HG03135 (cell line): ENCODE results near the gene GJB1.

Experiments
- ATAC-seq: cut with Tn5 transposase; IDR thresholded peaks from one replicate; pipeline ENCODE4 v1.9.1; 2021; ENCODE audit warnings: mild to moderate bottlenecking, moderate library complexity; ENCODE audit not compliant: unreplicated experiment

The GJB1 gene

DNA sequence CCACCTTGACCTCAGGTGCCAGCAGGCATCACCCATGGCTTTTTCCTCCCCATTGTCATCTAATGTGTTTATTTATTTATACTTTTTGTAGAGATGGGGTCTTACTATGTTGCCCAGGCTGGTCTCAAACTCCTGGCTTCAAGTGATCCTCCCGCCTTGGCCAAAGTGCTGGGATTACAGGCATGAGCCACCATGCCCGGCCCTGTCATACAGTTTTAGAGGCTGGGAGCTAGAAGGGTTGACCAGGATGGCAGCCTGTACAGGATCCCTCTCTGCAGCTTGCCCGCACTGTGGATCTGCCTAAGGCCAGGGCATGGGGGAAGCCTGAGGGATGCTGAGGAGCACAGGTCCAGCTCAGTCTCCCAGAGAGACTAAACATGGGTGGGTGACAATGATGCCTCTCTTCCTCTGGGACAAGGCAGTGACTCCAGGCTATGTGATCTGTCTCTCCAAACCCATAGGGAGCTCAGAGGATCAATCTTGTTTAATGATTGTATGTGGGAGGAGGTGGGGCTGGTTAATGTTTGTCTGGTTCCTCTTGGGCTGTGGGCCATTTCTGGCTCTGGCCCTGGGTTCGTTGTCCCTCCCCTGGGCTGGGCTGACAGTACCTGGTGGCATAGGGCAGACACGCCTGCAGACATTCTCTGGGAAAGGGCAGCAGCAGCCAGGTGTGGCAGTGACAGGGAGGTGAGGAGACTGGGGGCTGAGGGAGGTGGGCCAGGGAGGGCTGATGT lies 8.3 kb upstream of the GJB1 start:
- no peak for ATAC-seq

DNA sequence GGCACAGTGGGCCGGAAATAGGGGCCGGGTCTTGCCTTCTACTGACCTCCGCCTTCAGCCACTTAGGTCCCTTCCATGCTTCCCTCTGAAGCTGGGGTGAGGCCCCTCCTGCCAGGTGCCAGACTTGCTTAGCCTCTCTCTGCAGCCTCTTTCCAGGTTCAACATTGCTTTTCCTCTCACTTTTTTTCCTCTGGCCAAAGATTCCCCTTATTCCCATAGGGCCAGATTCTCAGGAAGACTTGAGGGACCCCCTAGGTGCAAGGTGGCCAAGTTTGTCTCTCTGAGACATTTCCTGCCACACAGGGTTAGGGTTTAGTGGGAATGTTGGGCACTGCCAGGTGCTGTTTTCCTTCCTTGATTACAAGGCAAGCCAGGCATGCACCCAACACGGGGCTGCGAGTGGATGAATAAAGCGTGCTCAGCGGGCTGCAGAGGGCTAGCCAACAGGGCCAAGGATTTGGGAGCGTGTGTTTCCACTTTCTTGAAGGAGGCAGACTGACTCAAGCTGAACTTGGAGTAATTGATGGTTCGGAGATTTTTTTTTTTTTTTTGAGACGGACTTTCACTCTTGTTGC lies 7.6 kb upstream of the GJB1 start:
- ATAC-seq = no peak

DNA sequence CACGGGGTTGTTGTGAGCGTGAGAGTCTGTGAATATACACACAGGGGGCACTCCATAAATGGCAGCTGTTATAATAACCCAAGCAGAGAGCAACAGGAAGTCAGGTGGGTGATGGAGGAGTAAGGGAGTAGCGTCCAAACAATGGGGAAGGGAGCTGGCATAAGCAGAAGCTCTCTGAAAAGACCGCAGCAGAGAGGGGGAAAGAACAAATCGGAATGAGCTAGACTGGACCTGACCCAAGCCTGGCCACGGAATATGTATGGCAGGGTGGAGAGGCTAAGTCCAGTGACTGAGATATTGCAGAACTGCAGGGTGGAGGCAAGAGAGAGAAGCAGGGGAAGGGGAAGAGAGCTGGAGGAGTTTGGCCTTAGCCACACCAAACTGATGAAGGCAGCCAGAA lies 6.5 kb upstream of the GJB1 start:
- no peak for ATAC-seq

DNA sequence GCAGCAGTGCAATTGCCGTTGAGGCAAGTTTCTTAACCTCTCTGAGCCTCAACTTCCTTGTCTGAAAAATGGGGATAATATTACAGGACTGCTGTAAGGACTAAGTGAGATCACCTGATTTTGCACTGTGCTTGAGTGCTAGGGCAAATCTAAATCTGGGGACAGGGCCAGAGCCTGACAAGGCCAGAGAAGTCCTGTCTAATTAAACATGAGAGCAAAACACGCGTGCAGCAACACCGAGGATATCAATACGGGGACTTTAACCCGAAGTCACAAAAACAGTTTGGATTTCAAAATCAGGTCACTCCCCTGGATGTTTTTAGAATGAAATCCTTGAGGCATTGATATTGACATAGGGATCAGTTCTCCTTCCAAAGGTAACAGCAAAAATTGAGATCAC lies 5.7 kb upstream of the GJB1 start:
- ATAC-seq = no peak

DNA sequence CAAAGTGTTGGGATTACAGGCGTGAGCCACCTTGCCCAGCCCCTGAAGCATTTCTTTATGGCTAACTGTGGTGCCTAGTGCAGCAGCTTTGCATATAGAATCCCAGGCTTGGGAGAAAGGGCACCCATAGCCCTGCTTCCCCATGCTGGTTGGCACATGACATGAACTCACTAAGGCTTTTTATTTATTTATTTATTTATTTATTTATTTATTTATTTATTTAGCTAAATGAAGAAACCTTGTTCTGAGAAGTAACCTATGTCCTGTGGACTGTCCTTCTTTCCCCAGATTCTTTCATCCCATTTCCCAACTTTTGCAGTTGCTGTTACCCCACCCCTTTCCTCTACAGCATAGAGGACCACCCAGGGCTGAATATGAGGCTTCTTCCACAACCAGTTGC lies 1.9 kb upstream of the GJB1 start:
- no peak for ATAC-seq

DNA sequence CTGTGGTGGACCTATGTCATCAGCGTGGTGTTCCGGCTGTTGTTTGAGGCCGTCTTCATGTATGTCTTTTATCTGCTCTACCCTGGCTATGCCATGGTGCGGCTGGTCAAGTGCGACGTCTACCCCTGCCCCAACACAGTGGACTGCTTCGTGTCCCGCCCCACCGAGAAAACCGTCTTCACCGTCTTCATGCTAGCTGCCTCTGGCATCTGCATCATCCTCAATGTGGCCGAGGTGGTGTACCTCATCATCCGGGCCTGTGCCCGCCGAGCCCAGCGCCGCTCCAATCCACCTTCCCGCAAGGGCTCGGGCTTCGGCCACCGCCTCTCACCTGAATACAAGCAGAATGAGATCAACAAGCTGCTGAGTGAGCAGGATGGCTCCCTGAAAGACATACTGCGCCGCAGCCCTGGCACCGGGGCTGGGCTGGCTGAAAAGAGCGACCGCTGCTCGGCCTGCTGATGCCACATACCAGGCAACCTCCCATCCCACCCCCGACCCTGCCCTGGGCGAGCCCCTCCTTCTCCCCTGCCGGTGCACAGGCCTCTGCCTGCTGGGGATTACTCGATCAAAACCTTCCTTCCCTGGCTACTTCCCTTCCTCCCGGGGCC lies 1.2 kb downstream of the GJB1 start:
- ATAC-seq = no peak

DNA sequence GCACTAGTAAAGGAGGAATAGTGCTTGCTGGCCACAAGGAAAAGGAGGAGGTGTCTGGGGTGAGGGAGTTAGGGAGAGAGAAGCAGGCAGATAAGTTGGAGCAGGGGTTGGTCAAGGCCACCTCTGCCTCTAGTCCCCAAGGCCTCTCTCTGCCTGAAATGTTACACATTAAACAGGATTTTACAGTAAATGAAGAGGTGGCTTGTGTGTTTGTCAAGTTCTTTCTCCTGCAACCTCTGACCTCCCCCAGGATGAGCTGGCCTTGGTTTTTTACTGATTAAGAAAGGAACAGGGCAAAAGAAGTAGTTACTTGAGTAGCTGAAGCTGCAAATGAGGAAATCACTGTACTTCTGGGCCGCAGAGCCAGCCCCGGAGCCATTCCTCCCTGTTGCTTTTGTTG lies 2.0 kb downstream of the GJB1 start:
- no peak for ATAC-seq

DNA sequence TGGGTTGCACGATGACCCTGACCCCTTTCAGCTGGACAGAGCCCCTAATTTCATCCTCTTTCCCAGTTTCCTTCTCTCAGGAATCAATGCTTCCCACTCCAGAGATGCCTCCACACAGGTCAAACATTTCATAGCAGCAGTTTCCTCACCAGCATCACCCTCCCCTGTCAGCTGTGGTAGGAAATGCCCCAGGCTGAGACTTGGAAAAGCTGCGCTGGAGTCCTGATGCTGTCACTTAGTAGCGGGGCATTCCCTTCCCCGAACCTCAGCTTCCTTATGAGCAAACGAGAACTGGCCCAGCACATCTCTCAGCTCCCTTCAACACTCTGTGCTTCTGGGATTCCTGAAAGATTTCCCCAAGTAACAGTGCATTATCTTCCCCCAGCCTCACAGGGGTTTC lies 2.7 kb downstream of the GJB1 start:
- ATAC-seq = no peak

DNA sequence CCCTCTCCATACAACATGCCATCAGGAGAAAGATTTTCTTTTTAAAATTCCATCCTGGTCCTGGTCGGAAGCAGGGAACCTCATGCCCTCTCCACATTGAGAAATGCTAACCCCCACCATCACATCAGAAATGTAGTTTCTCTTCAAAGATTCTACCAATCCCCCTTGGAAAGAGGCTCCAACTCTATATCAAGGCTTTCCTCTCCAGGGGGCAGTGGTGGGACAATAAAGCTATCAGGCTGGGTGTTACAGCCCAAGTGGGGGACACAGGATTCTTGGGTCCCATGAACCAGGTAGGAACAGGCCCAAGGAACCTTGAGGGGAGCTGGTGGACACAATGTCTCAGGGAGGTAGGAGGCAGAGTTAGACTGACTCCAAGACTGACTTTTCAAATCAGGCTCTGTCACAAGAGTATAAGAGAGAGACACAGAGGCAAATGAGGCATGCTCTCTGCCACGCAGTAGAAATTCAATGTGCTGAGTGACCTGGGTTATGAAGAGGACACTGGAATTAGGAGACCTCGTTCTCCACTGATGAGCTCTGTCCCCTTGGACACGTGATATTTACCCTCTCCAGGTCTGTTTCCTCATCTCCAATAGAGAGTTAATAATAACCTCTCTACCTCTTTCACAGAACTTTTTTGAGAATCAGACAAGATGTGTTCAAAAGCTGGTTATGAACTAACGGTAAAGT lies 4.5 kb downstream of the GJB1 start:
- ATAC-seq = no peak

DNA sequence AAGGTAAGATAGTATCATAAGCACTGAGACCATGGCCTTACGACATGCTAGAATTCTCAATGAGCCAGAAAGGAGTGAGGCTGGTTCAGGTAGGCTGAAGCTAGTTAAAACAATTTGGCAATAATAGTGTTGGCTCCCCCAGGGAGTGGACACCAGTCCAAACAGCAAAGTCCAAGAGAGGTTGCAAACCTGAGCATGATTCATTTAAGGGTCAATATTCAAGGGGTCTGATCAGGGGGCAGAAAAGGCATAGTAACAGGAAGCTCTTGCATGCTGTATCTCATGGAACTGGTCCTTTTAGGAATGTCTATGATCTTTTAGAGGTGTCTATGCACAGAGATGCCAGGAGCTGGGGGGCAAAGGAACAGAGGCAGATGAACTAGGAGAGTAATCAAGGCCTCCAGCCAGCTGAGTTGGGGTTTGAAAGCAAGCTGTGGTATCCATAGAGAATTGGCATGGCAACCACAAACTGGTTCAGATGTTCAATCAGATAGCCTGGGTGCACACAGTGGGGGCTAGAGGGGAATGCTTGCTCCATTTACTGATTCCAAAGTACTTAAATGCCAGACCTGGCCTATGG lies 5.1 kb downstream of the GJB1 start:
- no peak for ATAC-seq

DNA sequence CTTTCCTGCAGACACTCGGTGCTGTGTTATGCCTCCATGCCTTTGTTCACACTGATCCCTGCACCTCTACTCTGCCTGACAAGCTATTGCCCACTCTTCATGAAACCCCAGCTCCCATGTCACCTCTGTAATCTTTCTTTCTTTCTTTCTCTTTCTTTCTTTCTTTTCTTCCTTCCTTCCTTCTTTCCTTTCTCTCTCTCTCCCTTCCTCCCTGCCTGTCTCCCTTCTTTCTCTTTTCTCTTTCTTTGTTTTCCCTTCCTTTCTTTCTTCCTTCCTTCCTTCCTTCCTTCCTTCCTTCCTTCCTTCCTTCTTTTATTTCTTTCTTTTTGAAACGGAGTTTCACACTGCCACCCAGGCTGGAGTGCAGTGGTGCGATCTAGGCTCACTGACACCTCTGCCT lies 12.5 kb downstream of the GJB1 start:
- ATAC-seq = no peak

DNA sequence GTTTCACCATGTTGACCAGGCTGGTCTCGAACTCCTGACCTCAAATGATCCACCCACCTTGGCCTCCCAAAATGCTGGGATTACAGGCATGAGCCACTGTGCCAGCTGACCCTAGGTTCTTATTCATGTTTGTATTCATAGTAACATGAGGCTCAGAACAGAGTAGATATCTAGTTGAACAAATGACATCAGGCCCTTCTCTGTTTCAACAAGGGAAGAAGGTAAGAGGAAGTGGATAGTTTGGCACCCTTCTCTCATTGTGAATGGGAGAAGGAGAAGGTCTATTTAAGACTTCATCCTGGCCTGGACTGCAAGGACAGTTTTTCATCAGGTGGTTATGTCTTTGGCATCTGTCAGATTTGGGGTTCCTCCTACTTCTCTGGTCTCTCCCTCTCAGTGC lies 13.8 kb downstream of the GJB1 start:
- no peak for ATAC-seq

DNA sequence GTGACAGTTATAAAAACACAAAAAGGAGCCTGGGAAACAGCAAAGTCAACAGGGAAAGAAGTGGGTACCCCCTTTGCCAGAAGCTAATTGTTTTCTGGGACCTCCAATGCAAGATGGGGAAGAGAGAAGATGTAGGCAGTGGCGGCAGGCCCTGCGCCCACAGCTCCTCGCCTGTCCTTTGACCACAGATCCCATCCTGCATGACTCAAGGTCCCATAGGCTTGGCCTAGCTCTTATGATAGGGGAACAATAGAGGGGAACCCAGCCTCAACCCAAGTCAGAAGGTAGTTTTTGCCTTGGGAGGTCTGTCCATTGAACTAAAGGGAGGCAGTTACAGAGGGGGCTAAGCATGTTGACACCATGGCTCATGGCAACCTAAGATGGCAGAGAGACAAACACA lies 16.8 kb downstream of the GJB1 start:
- ATAC-seq = no peak

DNA sequence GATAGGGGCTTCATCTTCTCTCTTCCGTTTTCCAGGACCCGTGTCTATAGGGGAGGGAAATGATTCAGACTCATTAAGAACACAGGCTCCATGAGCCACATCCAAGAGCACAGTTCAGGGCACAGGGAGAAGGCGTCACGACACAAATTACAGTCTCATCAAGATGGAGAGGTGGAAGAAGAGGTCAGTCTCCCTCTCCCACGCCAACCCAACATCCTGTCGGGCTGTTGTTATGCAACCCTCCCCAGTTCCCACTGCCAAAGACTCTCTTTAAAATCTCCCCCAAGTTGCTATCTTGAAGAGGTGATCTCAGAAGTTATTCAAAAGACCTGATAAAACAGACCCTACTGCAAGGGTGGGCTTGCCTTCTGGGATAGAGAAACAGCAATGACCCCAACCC lies 18.3 kb downstream of the GJB1 start:
- no peak for ATAC-seq

DNA sequence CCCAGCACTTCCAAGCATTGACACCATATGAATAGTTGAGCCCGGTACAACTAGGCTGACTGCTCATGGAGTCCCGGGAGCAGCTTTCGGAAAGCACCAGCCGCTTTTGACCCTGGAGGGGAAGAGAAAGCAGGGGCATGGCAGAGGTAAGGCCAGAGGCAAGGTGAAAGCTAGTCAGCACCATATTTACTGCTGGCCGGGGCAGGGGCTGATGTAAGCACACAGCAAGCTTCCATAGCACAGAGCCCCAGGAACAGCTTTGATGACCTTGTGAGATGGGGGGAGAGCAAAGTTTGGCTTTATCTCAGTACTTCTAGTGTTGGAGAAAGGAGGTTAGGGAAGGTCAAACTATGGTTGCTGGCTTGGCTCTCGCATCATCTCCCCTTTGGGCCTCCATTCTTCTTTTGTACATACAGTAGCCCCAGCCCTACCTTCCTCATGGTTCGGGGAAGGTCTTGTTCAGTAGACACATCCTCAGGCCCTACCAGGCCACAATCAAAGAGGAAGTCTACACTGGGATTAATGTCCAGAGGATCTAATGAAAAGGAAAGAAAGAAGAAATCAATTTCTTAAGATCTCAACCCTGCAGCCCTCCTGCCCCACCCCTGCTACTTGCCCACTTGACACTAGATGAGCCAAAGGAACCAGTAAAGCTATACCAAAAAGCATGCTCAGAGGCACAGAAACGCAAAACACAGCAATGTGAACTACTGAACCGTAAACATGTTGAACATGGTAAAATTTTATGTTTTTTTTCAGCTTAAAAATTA lies 21.5 kb downstream of the GJB1 start:
- ATAC-seq = no peak

DNA sequence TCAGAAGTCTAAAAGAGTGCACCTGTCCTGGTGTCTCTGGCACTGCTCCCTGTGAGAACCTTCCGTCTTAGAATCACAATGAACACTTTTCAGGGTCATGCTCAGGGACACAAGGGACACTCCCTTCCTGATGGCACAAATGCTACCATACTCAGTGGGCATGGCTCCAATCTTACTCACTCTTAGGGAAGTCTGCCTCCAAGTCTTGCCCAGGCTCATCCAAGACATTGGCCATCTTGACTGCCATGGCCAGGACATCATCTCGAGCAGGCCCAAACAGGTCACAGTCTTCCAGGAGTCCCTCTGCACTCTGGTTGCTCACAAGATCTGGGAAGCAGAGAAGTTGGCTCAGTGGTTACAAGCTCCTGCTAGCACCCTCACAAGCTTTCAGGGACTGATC lies 22.1 kb downstream of the GJB1 start:
- no peak for ATAC-seq

DNA sequence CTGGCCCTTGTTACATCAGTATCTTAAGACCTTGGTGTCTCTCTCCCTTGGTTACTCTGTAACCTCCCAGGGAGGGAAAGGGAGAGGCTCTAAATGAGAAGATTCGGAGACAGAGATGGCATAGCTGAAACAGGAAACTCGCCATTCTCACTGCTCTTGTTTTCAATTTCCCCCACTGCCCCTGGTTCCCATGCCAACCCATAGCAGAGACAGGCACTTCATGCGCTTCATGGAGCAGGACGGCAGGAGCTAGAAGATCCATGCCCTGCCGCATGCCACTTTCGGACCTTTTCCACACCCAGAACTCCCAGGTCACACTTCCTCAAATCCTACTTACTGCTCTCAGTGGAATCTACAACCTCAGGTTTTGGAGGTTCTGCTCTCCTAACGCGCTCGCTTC lies 27.8 kb downstream of the GJB1 start:
- no peak for ATAC-seq

DNA sequence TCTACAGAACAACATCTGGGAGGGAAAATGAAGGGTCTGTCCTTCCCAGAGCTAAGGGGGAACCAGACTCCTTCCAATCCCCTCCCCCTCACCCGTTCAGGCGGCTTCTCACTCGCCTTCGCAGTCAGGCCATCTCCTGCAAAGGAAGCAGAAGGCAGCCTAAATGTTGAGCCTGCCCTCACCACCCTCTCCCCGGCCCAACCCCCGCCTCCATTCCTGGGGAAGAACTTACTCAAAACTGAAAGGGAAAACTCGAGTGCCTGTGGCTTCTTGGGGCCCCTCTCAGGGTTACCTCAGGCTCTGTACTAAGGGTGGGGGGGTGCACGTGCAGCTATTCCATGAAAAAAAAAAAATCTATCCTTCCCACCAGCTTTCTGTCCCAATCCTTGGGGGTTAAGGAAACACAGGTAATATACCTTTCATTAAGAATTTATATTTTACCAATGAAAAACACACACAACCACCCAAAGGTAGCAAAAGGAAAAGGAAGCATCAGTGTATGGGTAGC lies 28.5 kb downstream of the GJB1 start:
- no peak for ATAC-seq

DNA sequence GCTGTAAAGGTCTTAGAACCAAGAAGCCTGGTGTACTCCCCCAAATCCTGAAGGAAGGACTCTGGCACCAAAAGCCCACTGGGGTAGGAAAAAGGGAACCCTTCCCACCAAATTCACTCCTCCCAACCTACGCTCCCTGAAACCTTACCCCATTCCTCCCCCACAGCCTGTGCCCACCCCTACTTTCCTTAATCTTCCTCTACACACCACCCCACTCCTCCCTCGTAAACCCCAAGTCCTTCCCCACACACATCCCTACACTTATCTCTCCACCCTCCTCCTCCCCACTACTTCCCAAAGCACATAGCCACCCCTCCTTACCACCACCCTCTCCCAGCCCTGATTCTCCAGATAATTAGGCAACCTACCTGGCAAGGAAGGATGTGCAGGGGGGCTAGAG lies 29.2 kb downstream of the GJB1 start:
- no peak for ATAC-seq

DNA sequence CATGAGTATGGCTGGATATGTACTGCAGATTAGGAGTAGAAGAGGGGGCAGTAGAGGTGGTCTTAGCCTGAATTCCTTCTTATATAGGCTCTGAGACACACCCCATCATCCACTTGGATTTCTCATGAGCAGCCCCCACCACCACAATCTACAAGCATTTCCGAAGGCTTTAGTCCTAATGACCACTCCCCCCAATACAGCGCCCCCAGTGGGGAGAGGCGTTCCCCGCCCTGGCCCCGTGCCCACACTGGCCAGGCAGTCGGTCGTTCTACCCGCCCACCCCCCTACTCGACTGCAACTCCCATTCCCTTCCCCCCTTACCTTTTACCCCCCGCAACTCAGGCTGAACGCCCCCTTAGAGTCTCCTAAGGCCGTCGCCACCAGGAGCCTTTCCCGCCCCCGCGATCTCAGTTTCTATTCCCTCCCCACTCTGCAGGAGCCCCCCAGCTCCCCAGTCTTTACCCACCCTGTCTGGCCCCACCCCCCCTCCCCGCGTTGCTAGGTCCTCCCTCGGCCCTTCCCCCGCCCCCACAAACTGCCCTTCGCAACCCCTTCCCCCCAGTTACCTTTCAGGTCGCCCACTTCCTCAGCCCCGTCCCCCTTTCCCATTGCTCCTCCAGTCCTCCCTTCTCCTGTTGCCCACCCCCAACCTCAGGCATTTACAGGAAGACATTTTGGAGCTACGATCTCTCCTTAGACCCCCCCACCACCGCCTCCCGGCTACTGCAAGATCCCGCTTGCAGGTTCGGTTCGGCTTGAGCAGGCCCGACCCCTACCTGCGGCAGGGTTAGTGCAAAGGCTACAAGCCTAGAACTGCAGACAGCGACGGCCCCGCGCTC lies 30.4 kb downstream of the GJB1 start:
- ATAC-seq = no peak
